Activated CD8-positive, alpha-beta T cell treated with anti-CD3 and anti-CD28 coated beads for 36 hours (primary cell): ENCODE results near the gene PFDN5. TPM values are rescaled to one million over a fixed set of nuclear protein-coding genes. Genes with fewer than 3 reads are reported as not detected.
A peak's percentile ranks its signal among the peaks of the same experiment; 100 is the strongest.

ENCODE experiments used
- ATAC-seq: fragments of 200-7000 bp; cut with Tn5 transposase; one replicate; pipeline ENCODE4 v1.10.0; 2021; ENCODE audit warnings: mild to moderate bottlenecking, moderate library complexity
- CTCF ChIA-PET: fragments of 350-600 bp; sonication (Branson Sonifier 250); formaldehyde crosslinking; loops from one replicate; lab custom pipeline; 2021; ENCODE audit warnings: antibody characterized with exemption; lab: Charles Lee
- POLR2A ChIA-PET: fragments of 350-600 bp; sonication (Branson Sonifier 250); formaldehyde crosslinking; loops from one replicate; lab custom pipeline; 2021; ENCODE audit warnings: antibody characterized with exemption; lab: Charles Lee
- DNase-seq: peaks from one replicate; pipeline ENCODE4 v3.0.0-alpha.2; 2020
- H3K27ac Mint-ChIP-seq: one replicate; pipeline ENCODE4 v1.8.0; 2021; ENCODE audit warnings: mild to moderate bottlenecking, mixed read lengths
- H3K27me3 Mint-ChIP-seq: one replicate; pipeline ENCODE4 v1.8.0; 2021; ENCODE audit warnings: mixed read lengths
- H3K36me3 Mint-ChIP-seq: one replicate; pipeline ENCODE4 v1.8.0; 2021; ENCODE audit warnings: low read depth, mixed read lengths
- H3K4me1 Mint-ChIP-seq: one replicate; pipeline ENCODE4 v1.8.0; 2021; ENCODE audit warnings: low read depth, mixed read lengths
- H3K4me3 Mint-ChIP-seq: one replicate; pipeline ENCODE4 v1.8.0; 2021; ENCODE audit warnings: mild to moderate bottlenecking, moderate library complexity, mixed read lengths
- H3K9me3 Mint-ChIP-seq: one replicate; pipeline ENCODE4 v1.8.0; 2021; ENCODE audit warnings: mixed read lengths
- CTCF ChIP-seq: fragments of 200-600 bp; IDR thresholded peaks from one replicate; pipeline ENCODE4 v1.8.0; 2022; ENCODE audit warnings: antibody characterized with exemption, mild to moderate bottlenecking
- intact Hi-C: fragments of 100-400 bp; cut with micrococcal nuclease; formaldehyde crosslinking; loops from one replicate; pipeline ENCODE4 v1.10.0; 2022
- total RNA-seq, 2 experiments: library from RNA; stranded (reverse); gene quantifications; one replicate each; pipeline ENCODE4 v1.2.3, GENCODE V29; 2021

Gene PFDN5
- total RNA-seq, 2 experiments from 2014 or later, result 322 to 373 TPM

- Mint-ChIP-seq H3K4me3 (peak overlapping the region; percentile 2), H3K27ac (peak overlapping the region; percentile 36), H3K36me3 (peaks cover 64% of the 10 kb centered on the region), H3K9me3 (no peaks in the 10 kb centered on the region), H3K27me3 (no peaks in the 10 kb centered on the region), H3K4me1 (peaks cover 44% of the 10 kb centered on the region)
- ChIA-PET POLR2A (interaction anchor here (2.8 kb wide), 1 partner anchor 18 kb away, joined by 12 read pairs; the partner anchor contains the start of gene AAAS), CTCF (interaction anchor here (0.7 to 14.0 kb wide), 4 partner anchors 19 to 143 kb away, joined by 3 to 143 read pairs (median 3); partner anchors contain the start of gene AAAS)
- TF ChIP-seq CTCF, result no peak
- ATAC-seq (no peak), DNase-seq (no peak)
- intact Hi-C loops, result no loop called here
These were observed 7.6 kb downstream of the PFDN5 start for GRCh38 chr12:53302903-53303302.

- ATAC-seq (no peak), DNase-seq (no peak)
- intact Hi-C loops, result no loop called here
- no peak for TF ChIP-seq CTCF
- H3K36me3 Mint-ChIP-seq, result peaks cover 47% of the 10 kb centered on the region
- no peak overlapping the region for H3K27ac Mint-ChIP-seq
- CTCF ChIA-PET, result no interaction called here
- H3K4me3 Mint-ChIP-seq, result no peak overlapping the region
- peaks cover 13% of the 10 kb centered on the region for H3K4me1 Mint-ChIP-seq
- no peaks in the 10 kb centered on the region for H3K9me3 Mint-ChIP-seq
- no peaks in the 10 kb centered on the region for H3K27me3 Mint-ChIP-seq
- POLR2A ChIA-PET, result interaction anchor here (1.0 kb wide), 1 partner anchor 17 kb away, joined by 3 read pairs; no protein-coding TSS in a partner anchor
These were observed 11.5 kb downstream of the PFDN5 start for GRCh38 chr12:53306826-53307225.

- H3K9me3 Mint-ChIP-seq, result no peaks in the 10 kb centered on the region
- ATAC-seq, result no peak
- ChIA-PET CTCF (interaction anchor here (0.7 to 4.9 kb wide), 5 partner anchors 13 to 242 kb away, joined by 3 to 39 read pairs (median 4); partner anchors contain the start of gene AAAS), POLR2A (interaction anchor here (0.9 to 1.3 kb wide), 3 partner anchors 9 to 637 kb away, joined by 3 to 4 read pairs (median 3); partner anchors contain the start of gene MYG1)
- no peak overlapping the region for H3K4me3 Mint-ChIP-seq
- peaks cover 37% of the 10 kb centered on the region for H3K36me3 Mint-ChIP-seq
- H3K27me3 Mint-ChIP-seq, result no peaks in the 10 kb centered on the region
- DNase-seq, result no peak
- no peak for TF ChIP-seq CTCF
- peak overlapping the region; percentile 35 for H3K27ac Mint-ChIP-seq
- intact Hi-C loops, result no loop called here
- H3K4me1 Mint-ChIP-seq, result peaks cover 1% of the 10 kb centered on the region
These were observed 12.9 kb downstream of the PFDN5 start for GRCh38 chr12:53308276-53308675.

GRCh38 chr12:53313996-53314395 lies 18.7 kb downstream of the PFDN5 start:
- no peaks in the 10 kb centered on the region for H3K9me3 Mint-ChIP-seq
- H3K4me3 Mint-ChIP-seq, result no peak overlapping the region
- no peak for TF ChIP-seq CTCF
- no peak overlapping the region for H3K27ac Mint-ChIP-seq
- H3K27me3 Mint-ChIP-seq, result no peaks in the 10 kb centered on the region
- DNase-seq (no peak), ATAC-seq (no peak)
- H3K36me3 Mint-ChIP-seq, result peaks cover 30% of the 10 kb centered on the region
- CTCF ChIA-PET, result interaction anchor here (1.2 to 1.5 kb wide), 2 partner anchors 7 to 9 kb away, joined by 6 to 7 read pairs; partner anchors contain the start of gene AAAS
- intact Hi-C loops, result no loop called here
- POLR2A ChIA-PET, result no interaction called here
- peaks cover 5% of the 10 kb centered on the region for H3K4me1 Mint-ChIP-seq
